ENCODE results near the gene RAD9A.
"Not testable (repeated sequence)": the region's sequence is repeated elsewhere in the genome, so short reads cannot be mapped to it uniquely, and the experiment has no call there.

RAD9A gene

GRCh38 chr11:67410984-67411784 is 19.4 kb downstream of the RAD9A start:
- no peak for DNase-seq

DNA sequence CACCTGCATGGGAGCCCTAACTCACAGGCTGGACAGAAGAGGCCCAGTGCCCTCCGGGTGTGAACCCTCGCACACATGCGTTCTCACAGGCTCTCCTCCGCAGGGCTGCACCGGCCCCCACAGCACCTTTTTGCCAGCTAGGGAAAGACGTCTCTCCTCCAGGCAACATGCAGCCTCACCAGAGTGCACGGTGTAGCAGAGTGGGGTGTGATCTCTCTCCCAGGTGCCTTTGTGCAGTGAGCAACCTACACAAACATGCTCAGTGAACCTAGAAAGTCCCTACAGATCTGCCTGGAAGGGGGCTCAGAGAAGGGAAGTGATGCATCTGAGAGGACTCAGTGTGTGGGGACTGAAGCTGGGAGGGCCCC is 20.0 kb downstream of the RAD9A start:
- DNase-seq = no peak

DNA sequence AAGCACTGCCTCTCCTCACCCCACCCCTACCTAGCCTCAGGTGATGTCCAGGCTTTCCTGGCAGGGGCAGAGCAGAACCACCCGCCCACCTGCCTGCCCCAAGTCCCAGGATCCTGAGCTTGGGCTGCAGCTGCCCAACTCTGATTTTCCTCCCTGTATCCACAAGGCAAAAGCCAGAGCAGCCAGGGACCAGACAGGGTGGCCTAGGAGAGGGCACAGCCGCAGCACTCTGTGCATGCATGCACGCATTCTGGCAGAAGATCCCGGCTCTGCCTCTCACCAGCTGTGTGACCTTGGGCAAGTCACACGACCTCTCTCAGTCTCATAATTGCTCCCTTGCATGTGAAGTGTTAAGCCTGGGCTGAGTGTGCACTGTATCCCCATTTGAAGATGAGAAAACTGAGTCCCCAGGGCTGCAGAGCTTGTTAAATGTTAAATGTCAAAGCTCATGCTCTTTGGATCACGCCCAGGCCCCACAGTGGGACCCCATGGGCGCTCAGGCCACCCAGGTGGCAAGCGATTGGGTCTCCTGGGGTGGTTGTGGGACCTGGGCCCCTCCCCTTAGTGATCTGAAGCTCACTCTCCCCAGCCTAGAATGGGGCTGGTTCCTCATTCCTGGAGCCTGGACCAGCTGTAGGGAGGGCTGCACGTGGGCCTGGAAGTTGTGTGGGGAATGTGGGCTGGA is 20.9 kb downstream of the RAD9A start:
- no peak for DNase-seq

- no peak for DNase-seq
Measured at GRCh38 chr11:67413266-67413849, 21.6 kb downstream of the RAD9A start.

- DNase-seq = no peak
Measured at GRCh38 chr11:67415501-67416304, 23.9 kb downstream of the RAD9A start, which contains the start of gene CARNS1. Gene CARNS1 (plus strand): TSS chr11:67415678. CDS start chr11:67416200, 522 bp downstream.

- DNase-seq = no peak
Measured at GRCh38 chr11:67416416-67417335, 24.9 kb downstream of the RAD9A start.

- DNase-seq = no peak
Measured at GRCh38 chr11:67417425-67417824, 25.6 kb downstream of the RAD9A start.

GRCh38 chr11:67418476-67419281 is 26.9 kb downstream of the RAD9A start:
- DNase-seq = no peak

- DNase-seq = no peak
Measured at GRCh38 chr11:67419325-67420049, 27.7 kb downstream of the RAD9A start.

- no peak for DNase-seq
Measured at GRCh38 chr11:67420147-67420645, 28.4 kb downstream of the RAD9A start.

GRCh38 chr11:67420646-67421429 is 29.1 kb downstream of the RAD9A start:
- peak; percentile 99 for DNase-seq

DNA sequence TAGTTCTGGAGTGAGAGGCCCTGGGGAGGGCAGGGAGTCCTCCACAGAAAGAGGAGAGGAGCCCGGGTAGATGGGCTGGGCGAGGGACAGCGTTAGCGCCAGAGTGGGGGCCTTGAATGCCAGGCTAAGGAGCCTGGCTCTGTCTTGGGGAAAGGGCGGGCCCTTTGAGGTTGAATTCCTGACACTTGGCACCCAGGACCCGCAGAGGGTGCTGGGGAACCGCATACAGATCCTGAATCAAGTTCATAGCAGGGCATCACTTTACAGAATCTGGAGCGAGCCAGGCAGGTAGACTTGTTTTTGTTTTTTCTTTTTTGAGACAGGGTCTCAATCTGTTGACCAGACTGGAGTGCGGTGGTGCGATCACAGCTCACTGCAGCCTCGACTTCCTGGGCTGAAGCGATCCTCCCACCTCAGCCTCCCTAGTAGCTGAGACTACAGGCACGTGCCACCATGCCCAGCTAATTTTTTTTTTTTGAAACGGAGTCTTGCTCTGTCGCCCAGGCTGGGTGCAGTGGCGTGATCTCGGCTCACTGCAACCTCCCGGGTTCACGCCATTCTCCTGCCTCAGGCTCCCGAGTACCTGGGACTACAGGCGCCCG is 29.7 kb downstream of the RAD9A start:
- DNase-seq = no peak

GRCh38 chr11:67422891-67423290 is 31.1 kb downstream of the RAD9A start:
- no peak for DNase-seq

GRCh38 chr11:67423466-67423865 is 31.7 kb downstream of the RAD9A start:
- no peak for DNase-seq

GRCh38 chr11:67423891-67424613 is 32.3 kb downstream of the RAD9A start:
- no peak for DNase-seq

GRCh38 chr11:67427364-67427859 is 35.6 kb downstream of the RAD9A start:
- not testable (repeated sequence) for DNase-seq

DNA sequence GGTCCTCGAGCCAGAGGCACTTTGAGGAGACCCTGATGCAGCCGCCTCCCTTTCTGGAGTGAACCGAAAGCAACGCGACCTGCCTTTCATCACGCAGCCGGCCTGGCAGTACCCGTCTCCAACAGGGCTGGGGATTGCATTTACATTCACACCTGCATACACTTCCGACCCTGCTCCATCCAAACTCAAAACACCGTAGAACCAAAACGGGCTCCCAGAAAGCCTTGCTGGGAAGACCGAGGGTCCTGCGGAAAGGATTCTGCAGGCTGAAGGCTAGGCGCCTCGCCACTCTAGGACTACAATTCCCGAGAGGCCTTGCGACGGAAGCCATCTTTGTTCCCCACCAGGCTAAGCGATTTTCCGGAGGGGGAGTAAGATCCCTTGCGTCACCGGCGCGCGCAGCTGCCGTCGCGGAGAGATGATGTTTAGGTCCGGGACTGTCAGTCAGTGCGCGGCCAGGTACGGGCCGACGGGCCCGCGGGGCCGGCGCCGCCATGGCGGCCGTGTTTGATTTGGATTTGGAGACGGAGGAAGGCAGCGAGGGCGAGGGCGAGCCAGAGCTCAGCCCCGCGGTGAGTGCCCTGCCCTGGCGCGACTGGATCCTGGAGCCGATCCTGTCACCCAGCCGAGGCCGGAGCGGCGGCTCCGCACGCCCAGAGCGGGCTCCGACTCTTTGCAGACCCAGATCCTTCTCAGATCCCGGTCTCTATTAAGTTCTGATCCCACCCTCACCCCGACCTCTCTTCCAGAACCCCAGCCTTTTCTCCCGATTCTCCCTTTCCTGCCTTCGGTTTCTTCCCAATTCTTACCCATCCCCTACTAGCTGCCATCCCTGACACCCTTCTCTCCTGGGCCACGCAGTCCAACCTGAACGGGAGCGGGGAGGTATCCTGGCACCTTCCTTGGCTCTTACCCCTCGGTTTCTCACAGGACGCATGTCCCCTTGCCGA is 36.5 kb downstream of the RAD9A start, which contains the start of gene RPS6KB2:
Gene RPS6KB2, plus strand, starts transcription at position 443 of the 950 bp plus-strand sequence. Its CDS starts 52 bp downstream, at position 495.
- DNase-seq = peak; percentile 100
